ENCODE measurements around the gene IL20.

GRCh38 chr1:206833801-206834200 lies 31.6 kb upstream of the IL20 start:
- TF ChIP-seq CTCF (conservative IDR thresholded peaks at IDR 0.05; ENCODE audit: low read length) (no peak), EZH2phosphoT487 (IDR thresholded peaks at IDR 0.05; ENCODE audit: borderline replicate concordance, low read depth, low read length) (no peak)

All from OCI-LY7 (cell line).